ENCODE results near the gene WFDC11.

Gene WFDC11

GRCh38 chr20:45626540-45626939 is 43.5 kb downstream of the WFDC11 start:
- H3K9me3 ChIP-seq (ENCODE audit: control insufficient read depth in 2 of 2, low read length in 2 of 2), result no peaks in the 10 kb centered on the region
- H3K4me1 ChIP-seq (ENCODE audit: control insufficient read depth, insufficient read depth, low read length), result no peaks in the 10 kb centered on the region
- no peaks in the 10 kb centered on the region for H3K27me3 ChIP-seq (ENCODE audit: control insufficient read depth in 1 of 2, insufficient read depth in 2 of 2, low read length in 2 of 2)
- H3K27ac ChIP-seq (ENCODE audit: low read length), result no peak overlapping the region
- no peak overlapping the region for H3K4me3 ChIP-seq (ENCODE audit: low read length in 2 of 2)
- no peak overlapping the region for H3K9ac ChIP-seq (ENCODE audit: low read length in 2 of 2)
- no peaks in the 10 kb centered on the region for H3K36me3 ChIP-seq (ENCODE audit: control insufficient read depth in 2 of 2, insufficient read depth in 2 of 2, low read length in 2 of 2)

GRCh38 chr20:45621593-45621992 is 48.4 kb downstream of the WFDC11 start:
- Histone ChIP-seq H3K36me3 (ENCODE audit: control insufficient read depth in 2 of 2, insufficient read depth in 2 of 2, low read length in 2 of 2) (no peaks in the 10 kb centered on the region), H3K4me3 (ENCODE audit: low read length in 2 of 2) (no peak overlapping the region), H3K27ac (ENCODE audit: low read length) (no peak overlapping the region), H3K27me3 (ENCODE audit: control insufficient read depth in 1 of 2, insufficient read depth in 2 of 2, low read length in 2 of 2) (no peaks in the 10 kb centered on the region), H3K9me3 (ENCODE audit: control insufficient read depth in 2 of 2, low read length in 2 of 2) (no peaks in the 10 kb centered on the region), H3K9ac (ENCODE audit: low read length in 2 of 2) (no peak overlapping the region), H3K4me1 (ENCODE audit: control insufficient read depth, insufficient read depth, low read length) (no peaks in the 10 kb centered on the region)

- H3K36me3 ChIP-seq (ENCODE audit: control insufficient read depth in 2 of 2, insufficient read depth in 2 of 2, low read length in 2 of 2), result no peaks in the 10 kb centered on the region
- no peaks in the 10 kb centered on the region for H3K9me3 ChIP-seq (ENCODE audit: control insufficient read depth in 2 of 2, low read length in 2 of 2)
Measured at GRCh38 chr20:45617591-45617990, 52.4 kb downstream of the WFDC11 start.

GRCh38 chr20:45612314-45612713 is 57.7 kb downstream of the WFDC11 start:
- Histone ChIP-seq H3K27ac (ENCODE audit: low read length) (no peak overlapping the region), H3K4me3 (ENCODE audit: low read length in 2 of 2) (no peak overlapping the region), H3K27me3 (ENCODE audit: control insufficient read depth in 1 of 2, insufficient read depth in 2 of 2, low read length in 2 of 2) (no peaks in the 10 kb centered on the region), H3K4me1 (ENCODE audit: control insufficient read depth, insufficient read depth, low read length) (no peaks in the 10 kb centered on the region), H3K9ac (ENCODE audit: low read length in 2 of 2) (no peak overlapping the region), H3K36me3 (ENCODE audit: control insufficient read depth in 2 of 2, insufficient read depth in 2 of 2, low read length in 2 of 2) (no peaks in the 10 kb centered on the region), H3K9me3 (ENCODE audit: control insufficient read depth in 2 of 2, low read length in 2 of 2) (no peaks in the 10 kb centered on the region)

More at GRCh38 chr20:45617591-45617990, 52.4 kb downstream of the WFDC11 start:
- no peak overlapping the region for H3K4me3 ChIP-seq (ENCODE audit: low read length in 2 of 2)
- H3K27me3 ChIP-seq (ENCODE audit: control insufficient read depth in 1 of 2, insufficient read depth in 2 of 2, low read length in 2 of 2), result no peaks in the 10 kb centered on the region
- H3K27ac ChIP-seq (ENCODE audit: low read length), result no peak overlapping the region
- no peaks in the 10 kb centered on the region for H3K4me1 ChIP-seq (ENCODE audit: control insufficient read depth, insufficient read depth, low read length)
- H3K9ac ChIP-seq (ENCODE audit: low read length in 2 of 2), result no peak overlapping the region

GRCh38 chr20:45611054-45611453 is 59.0 kb downstream of the WFDC11 start:
- Histone ChIP-seq H3K36me3 (ENCODE audit: control insufficient read depth in 2 of 2, insufficient read depth in 2 of 2, low read length in 2 of 2) (no peaks in the 10 kb centered on the region), H3K27ac (ENCODE audit: low read length) (no peak overlapping the region)

GRCh38 chr20:45607810-45608209 is 62.2 kb downstream of the WFDC11 start:
- Histone ChIP-seq H3K27me3 (ENCODE audit: control insufficient read depth in 1 of 2, insufficient read depth in 2 of 2, low read length in 2 of 2) (no peaks in the 10 kb centered on the region), H3K4me1 (ENCODE audit: control insufficient read depth, insufficient read depth, low read length) (no peaks in the 10 kb centered on the region), H3K9ac (ENCODE audit: low read length in 2 of 2) (no peak overlapping the region), H3K27ac (ENCODE audit: low read length) (no peak overlapping the region), H3K36me3 (ENCODE audit: control insufficient read depth in 2 of 2, insufficient read depth in 2 of 2, low read length in 2 of 2) (no peaks in the 10 kb centered on the region), H3K9me3 (ENCODE audit: control insufficient read depth in 2 of 2, low read length in 2 of 2) (peaks cover 0 to 8% of the 10 kb centered on the region in 2 donors), H3K4me3 (ENCODE audit: low read length in 2 of 2) (no peak overlapping the region)

More at GRCh38 chr20:45611054-45611453, 59.0 kb downstream of the WFDC11 start:
- Histone ChIP-seq H3K27me3 (ENCODE audit: control insufficient read depth in 1 of 2, insufficient read depth in 2 of 2, low read length in 2 of 2) (no peaks in the 10 kb centered on the region), H3K4me3 (ENCODE audit: low read length in 2 of 2) (no peak overlapping the region), H3K9me3 (ENCODE audit: control insufficient read depth in 2 of 2, low read length in 2 of 2) (peaks cover 0 to 4% of the 10 kb centered on the region in 2 donors), H3K9ac (ENCODE audit: low read length in 2 of 2) (no peak overlapping the region), H3K4me1 (ENCODE audit: control insufficient read depth, insufficient read depth, low read length) (no peaks in the 10 kb centered on the region)
